ENCODE measurements around the gene SH2D3A.

- TF ChIP-seq CTCF (conservative IDR thresholded peaks at IDR 0.05 in 1 of 2, IDR thresholded peaks at IDR 0.05 in 1 of 2; ENCODE audit: low read depth in 1 of 2, low read length in 2 of 2) (no peak), EZH2 (IDR thresholded peaks at IDR 0.05; ENCODE audit: low read length, missing control alignments) (no peak)
These were observed 58.9 kb downstream of the SH2D3A start for GRCh38 chr19:6708346-6708745.

All from fibroblast of lung (primary cell).